ENCODE data around the gene RCL1.
"Not testable (repeated sequence)": the region's sequence is repeated elsewhere in the genome, so short reads cannot be mapped to it uniquely, and the experiment has no call there.

DNA sequence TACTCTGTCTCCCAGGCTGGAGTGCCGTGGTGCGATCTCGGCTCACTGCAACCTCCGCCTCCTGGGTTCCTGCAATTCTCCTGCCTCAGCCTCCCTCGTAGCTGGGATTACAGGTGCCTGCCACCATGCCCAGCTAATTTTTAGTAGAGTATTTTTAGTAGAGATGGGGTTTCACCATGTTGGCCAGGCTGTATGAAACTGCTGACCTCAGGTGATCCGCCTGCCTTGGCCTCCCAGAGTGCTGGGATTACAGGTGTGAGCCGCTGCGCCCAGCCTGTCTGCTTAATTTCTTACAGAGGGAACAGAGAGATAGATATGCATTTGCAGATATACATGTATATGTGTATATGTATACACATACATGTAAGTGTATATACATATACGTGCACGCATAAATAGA lies 2.4 kb downstream of the RCL1 start:
- not testable (repeated sequence) for TF ChIP-seq EZH2 (IDR thresholded peaks at IDR 0.05; ENCODE audit: low read depth)
- TF ChIP-seq, protein P1, sequence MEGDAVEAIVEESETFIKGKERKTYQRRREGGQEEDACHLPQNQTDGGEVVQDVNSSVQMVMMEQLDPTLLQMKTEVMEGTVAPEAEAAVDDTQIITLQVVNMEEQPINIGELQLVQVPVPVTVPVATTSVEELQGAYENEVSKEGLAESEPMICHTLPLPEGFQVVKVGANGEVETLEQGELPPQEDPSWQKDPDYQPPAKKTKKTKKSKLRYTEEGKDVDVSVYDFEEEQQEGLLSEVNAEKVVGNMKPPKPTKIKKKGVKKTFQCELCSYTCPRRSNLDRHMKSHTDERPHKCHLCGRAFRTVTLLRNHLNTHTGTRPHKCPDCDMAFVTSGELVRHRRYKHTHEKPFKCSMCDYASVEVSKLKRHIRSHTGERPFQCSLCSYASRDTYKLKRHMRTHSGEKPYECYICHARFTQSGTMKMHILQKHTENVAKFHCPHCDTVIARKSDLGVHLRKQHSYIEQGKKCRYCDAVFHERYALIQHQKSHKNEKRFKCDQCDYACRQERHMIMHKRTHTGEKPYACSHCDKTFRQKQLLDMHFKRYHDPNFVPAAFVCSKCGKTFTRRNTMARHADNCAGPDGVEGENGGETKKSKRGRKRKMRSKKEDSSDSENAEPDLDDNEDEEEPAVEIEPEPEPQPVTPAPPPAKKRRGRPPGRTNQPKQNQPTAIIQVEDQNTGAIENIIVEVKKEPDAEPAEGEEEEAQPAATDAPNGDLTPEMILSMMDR (conservative IDR thresholded peaks at IDR 0.05): not testable (repeated sequence)
